Colonic mucosa (tissue), 4 donors: Measurements from ENCODE around the gene EDARADD. TPM values are rescaled to one million over a fixed set of nuclear protein-coding genes. Genes with fewer than 3 reads are reported as not detected.

ENCODE experiments used
- DNase-seq: peaks from one replicate; pipeline ENCODE4 v3.0.0-alpha.2; 2020
- H3K27ac ChIP-seq: fragments of 200-600 bp; one replicate; pipeline ENCODE4 v1.8.0; 2021
- H3K27me3 ChIP-seq: fragments of 200-600 bp; one replicate; pipeline ENCODE4 v1.8.0; 2021
- H3K36me3 ChIP-seq: fragments of 200-600 bp; one replicate; pipeline ENCODE4 v1.8.0; 2021
- H3K4me1 ChIP-seq: fragments of 200-600 bp; one replicate; pipeline ENCODE4 v1.8.0; 2021; ENCODE audit warnings: mild to moderate bottlenecking
- H3K4me3 ChIP-seq: fragments of 200-600 bp; one replicate; pipeline ENCODE4 v1.8.0; 2021
- H3K9ac ChIP-seq, 2 donors: one replicate each; pipeline ENCODE4 v1.7.0; 2013; ENCODE audit warnings: control low read depth in 2 of 2, low read depth in 2 of 2, low read length in 2 of 2
- H3K9me3 ChIP-seq: fragments of 200-600 bp; one replicate; pipeline ENCODE4 v1.8.0; 2021
- intact Hi-C: fragments of 100-400 bp; cut with DNase I; formaldehyde crosslinking; loops from one replicate; pipeline ENCODE4 v1.14.1; 2022
- total RNA-seq, 2 donors: library from RNA; stranded (reverse); fragmentation: NEBNext Ultra II Directional in 1 of 2; extraction: Animal tissue kit (Norgen Biotek cat#: 25700) in 1 of 2; gene quantifications; one replicate each; pipeline ENCODE4 v1.2.1, GENCODE V29; 2021
- TF ChIP-seq, protein P1 (sequence below): fragments of 200-600 bp; IDR thresholded peaks from one replicate; pipeline ENCODE4 v1.8.0; 2022; ENCODE audit warnings: antibody characterized with exemption, mild to moderate bottlenecking
- donor health status: healthy.
- donor health status: DM: no; HTN: no; CAD: no.
- donor health status: DM: no; HTN: no; CAD: no.

EDARADD gene
- total RNA-seq, 2 donors from 2014 or later = 0.17 to 0.27 TPM

GRCh38 chr1:236467327-236467641 lies 73.2 kb downstream of the EDARADD start:
- H3K9ac ChIP-seq = no peak overlapping the region
- no peak overlapping the region for H3K27ac ChIP-seq
- TF ChIP-seq, protein P1, sequence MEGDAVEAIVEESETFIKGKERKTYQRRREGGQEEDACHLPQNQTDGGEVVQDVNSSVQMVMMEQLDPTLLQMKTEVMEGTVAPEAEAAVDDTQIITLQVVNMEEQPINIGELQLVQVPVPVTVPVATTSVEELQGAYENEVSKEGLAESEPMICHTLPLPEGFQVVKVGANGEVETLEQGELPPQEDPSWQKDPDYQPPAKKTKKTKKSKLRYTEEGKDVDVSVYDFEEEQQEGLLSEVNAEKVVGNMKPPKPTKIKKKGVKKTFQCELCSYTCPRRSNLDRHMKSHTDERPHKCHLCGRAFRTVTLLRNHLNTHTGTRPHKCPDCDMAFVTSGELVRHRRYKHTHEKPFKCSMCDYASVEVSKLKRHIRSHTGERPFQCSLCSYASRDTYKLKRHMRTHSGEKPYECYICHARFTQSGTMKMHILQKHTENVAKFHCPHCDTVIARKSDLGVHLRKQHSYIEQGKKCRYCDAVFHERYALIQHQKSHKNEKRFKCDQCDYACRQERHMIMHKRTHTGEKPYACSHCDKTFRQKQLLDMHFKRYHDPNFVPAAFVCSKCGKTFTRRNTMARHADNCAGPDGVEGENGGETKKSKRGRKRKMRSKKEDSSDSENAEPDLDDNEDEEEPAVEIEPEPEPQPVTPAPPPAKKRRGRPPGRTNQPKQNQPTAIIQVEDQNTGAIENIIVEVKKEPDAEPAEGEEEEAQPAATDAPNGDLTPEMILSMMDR = no peak
- H3K36me3 ChIP-seq = no peaks in the 10 kb centered on the region
- H3K27me3 ChIP-seq = no peaks in the 10 kb centered on the region
- H3K9me3 ChIP-seq = no peaks in the 10 kb centered on the region
- intact Hi-C loops = no loop called here
- DNase-seq = no peak
- H3K4me3 ChIP-seq = no peak overlapping the region
- no peaks in the 10 kb centered on the region for H3K4me1 ChIP-seq

DNA sequence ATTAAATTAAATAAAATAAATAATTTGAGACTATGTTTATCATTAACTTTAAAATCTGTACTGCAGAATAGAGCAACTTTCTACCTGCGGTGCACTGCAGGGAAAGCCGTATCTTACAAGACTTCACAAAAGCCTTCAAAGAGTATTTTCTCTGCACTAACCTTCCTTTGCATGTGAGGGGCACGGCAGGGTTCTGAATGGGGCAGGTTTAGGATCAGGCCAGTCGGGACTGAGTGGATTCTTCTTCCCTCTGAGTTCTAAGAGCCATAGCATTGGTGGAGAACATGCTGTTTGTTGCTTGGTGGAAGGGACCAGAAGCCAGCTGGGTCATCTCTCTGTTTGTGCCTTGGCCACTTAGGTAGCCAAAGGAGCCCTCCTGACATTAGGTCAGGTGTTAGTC lies 74.5 kb downstream of the EDARADD start:
- no peaks in the 10 kb centered on the region for H3K27me3 ChIP-seq

GRCh38 chr1:236469466-236469865 lies 75.4 kb downstream of the EDARADD start:
- no peak overlapping the region for H3K27ac ChIP-seq
- no peaks in the 10 kb centered on the region for H3K4me1 ChIP-seq
- H3K27me3 ChIP-seq = no peaks in the 10 kb centered on the region
- intact Hi-C loops = no loop called here
- DNase-seq = no peak
- TF ChIP-seq, protein P1 = no peak
- H3K9me3 ChIP-seq = no peaks in the 10 kb centered on the region
- no peaks in the 10 kb centered on the region for H3K36me3 ChIP-seq
- H3K4me3 ChIP-seq = no peak overlapping the region
- H3K9ac ChIP-seq = no peak overlapping the region

More for the DNA sequence above, 74.5 kb downstream of the EDARADD start:
- no peak overlapping the region for H3K27ac ChIP-seq
- H3K9me3 ChIP-seq = no peaks in the 10 kb centered on the region
- intact Hi-C loops = no loop called here
- no peak for DNase-seq
- TF ChIP-seq, protein P1 = no peak
- H3K4me3 ChIP-seq = no peak overlapping the region
- H3K4me1 ChIP-seq = no peaks in the 10 kb centered on the region
- no peak overlapping the region for H3K9ac ChIP-seq
- no peaks in the 10 kb centered on the region for H3K36me3 ChIP-seq

- Histone ChIP-seq H3K9me3 (no peaks in the 10 kb centered on the region), H3K36me3 (no peaks in the 10 kb centered on the region), H3K27ac (no peak overlapping the region), H3K4me3 (no peak overlapping the region), H3K4me1 (no peaks in the 10 kb centered on the region), H3K9ac (no peak overlapping the region), H3K27me3 (no peaks in the 10 kb centered on the region)
- intact Hi-C loops = no loop called here
- DNase-seq = no peak
- TF ChIP-seq, protein P1 = no peak
Observed at GRCh38 chr1:236471096-236471495, 77.0 kb downstream of the EDARADD start.

GRCh38 chr1:236471653-236472052 lies 77.6 kb downstream of the EDARADD start:
- TF ChIP-seq, protein P1 = no peak
- no peak overlapping the region for H3K4me3 ChIP-seq
- H3K27ac ChIP-seq = no peak overlapping the region
- H3K27me3 ChIP-seq = no peaks in the 10 kb centered on the region
- H3K9ac ChIP-seq = no peak overlapping the region
- intact Hi-C loops = no loop called here
- H3K36me3 ChIP-seq = no peaks in the 10 kb centered on the region
- no peaks in the 10 kb centered on the region for H3K9me3 ChIP-seq
- no peaks in the 10 kb centered on the region for H3K4me1 ChIP-seq
- DNase-seq = no peak
